ENCODE measurements around the gene SYK.

DNA sequence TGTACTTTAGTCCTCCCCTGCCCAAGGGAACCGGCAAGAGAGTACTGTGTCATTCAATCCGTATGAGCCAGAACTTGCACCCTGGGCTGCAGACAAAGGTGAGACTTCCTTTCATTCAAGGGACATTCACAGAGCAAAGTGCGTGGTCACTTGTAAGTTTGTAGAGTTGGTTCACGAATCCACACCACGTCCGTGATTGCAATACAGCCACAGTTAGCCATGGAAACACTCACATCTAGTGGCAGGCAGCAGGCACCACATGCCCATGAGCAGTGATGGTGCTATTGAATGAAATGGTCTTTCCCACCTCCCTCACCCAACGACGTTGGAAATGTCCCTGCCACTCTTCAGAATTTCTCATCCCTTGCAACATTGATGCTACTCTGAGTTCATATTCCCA lies 72.6 kb downstream of the SYK start:
- no peak for TF ChIP-seq JUND (IDR thresholded peaks at IDR 0.05)
- TF ChIP-seq TCF7L2 (IDR thresholded peaks at IDR 0.05; ENCODE audit: borderline replicate concordance, extremely low read depth, insufficient read depth, insufficient read length) = no peak
- TF ChIP-seq CTCF (IDR thresholded peaks at IDR 0.05 in 2 of 3, conservative IDR thresholded peaks at IDR 0.05 in 1 of 3; ENCODE audit: borderline replicate concordance in 1 of 3, insufficient read depth in 1 of 3, low read depth in 2 of 3, low read length in 2 of 3) = no peak; a peak in 1 of 6 replicates
- TF ChIP-seq EZH2phosphoT487 (IDR thresholded peaks at IDR 0.05; ENCODE audit: borderline replicate concordance) = no peak
- no peak for TF ChIP-seq CEBPB (IDR thresholded peaks at IDR 0.05; ENCODE audit: low read depth)
- no peak for TF ChIP-seq CBX3 (IDR thresholded peaks at IDR 0.05; ENCODE audit: low read depth)
- TF ChIP-seq POLR2A (IDR thresholded peaks at IDR 0.05; ENCODE audit: borderline replicate concordance, extremely low read depth, insufficient read depth, insufficient read length) = no peak
- no peak for TF ChIP-seq ZNF274 (IDR thresholded peaks at IDR 0.05; ENCODE audit: low read depth, low read length)
- no peak for TF ChIP-seq SP1 (IDR thresholded peaks at IDR 0.05; ENCODE audit: low read depth)
- peak; percentile 22 for TF ChIP-seq RAD21 (IDR thresholded peaks at IDR 0.05; ENCODE audit: low read depth)
- TF ChIP-seq POLR2AphosphoS5 (IDR thresholded peaks at IDR 0.05; ENCODE audit: low read depth, low read length) = no peak
- TF ChIP-seq, protein P1, sequence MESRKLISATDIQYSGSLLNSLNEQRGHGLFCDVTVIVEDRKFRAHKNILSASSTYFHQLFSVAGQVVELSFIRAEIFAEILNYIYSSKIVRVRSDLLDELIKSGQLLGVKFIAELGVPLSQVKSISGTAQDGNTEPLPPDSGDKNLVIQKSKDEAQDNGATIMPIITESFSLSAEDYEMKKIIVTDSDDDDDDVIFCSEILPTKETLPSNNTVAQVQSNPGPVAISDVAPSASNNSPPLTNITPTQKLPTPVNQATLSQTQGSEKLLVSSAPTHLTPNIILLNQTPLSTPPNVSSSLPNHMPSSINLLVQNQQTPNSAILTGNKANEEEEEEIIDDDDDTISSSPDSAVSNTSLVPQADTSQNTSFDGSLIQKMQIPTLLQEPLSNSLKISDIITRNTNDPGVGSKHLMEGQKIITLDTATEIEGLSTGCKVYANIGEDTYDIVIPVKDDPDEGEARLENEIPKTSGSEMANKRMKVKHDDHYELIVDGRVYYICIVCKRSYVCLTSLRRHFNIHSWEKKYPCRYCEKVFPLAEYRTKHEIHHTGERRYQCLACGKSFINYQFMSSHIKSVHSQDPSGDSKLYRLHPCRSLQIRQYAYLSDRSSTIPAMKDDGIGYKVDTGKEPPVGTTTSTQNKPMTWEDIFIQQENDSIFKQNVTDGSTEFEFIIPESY (IDR thresholded peaks at IDR 0.05; ENCODE audit: extremely low read depth, insufficient replicate concordance, low read length) = no peak
- no peak for TF ChIP-seq EZH2 (IDR thresholded peaks at IDR 0.05)
- TF ChIP-seq YY1 (IDR thresholded peaks at IDR 0.05; ENCODE audit: extremely low read depth, insufficient replicate concordance, low read depth, low read length) = no peak

Data from HCT116 (cell line).